ENCODE data around the gene ANGPTL4. TPM values are rescaled to one million over a fixed set of nuclear protein-coding genes. Genes with fewer than 3 reads are reported as not detected.

ANGPTL4 gene
- total and polyA plus RNA-seq, 9 of the 15 experiments (the other 6 are each of a cell fraction or from before 2014, with no cell fraction given): 0.05 to 0.77 (median 0.22) TPM; not detected in 4

DNA sequence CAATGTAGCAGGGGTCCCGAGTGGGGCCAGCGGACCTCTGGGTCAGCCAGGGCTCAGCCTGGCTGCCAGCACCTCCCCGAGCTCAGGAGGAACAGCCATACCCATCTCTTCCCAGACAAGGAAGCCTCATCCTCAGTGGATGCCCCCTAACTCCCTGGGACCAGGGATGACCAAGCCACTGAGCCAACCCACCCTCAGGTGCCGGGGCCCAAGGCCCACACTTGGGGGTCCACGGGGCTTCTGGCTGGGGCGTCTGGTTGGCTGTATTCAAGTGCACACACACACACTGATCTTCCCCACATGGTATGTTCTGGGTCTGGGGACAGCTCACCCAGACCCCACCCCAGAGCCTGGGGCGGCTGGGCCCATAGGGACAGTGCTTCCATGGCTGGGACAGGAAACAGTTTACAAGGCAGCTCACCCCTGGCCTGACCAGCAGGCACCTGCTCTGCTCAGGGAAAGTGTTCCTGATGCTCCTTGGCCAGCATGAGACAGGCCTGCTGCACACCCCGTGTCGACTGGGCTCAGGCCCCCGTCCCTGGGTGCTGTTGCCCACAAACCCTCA is 33.9 kb downstream of the ANGPTL4 start:
- WGBS (ENCODE audit: insufficient coverage, low coverage, missing lambda C conversion rate): 83% methylated on average over 9 of the region's 10 CpGs
- H3K79me2 ChIP-seq (ENCODE audit: control insufficient read depth, insufficient read depth, low read length): peaks cover 41% of the 10 kb centered on the region

More for the DNA sequence above, 33.9 kb downstream of the ANGPTL4 start:
- intact Hi-C loops (cut with micrococcal nuclease) (no loop called here), in situ Hi-C loops (cut with MboI) (loop anchor here (5.0 kb wide), 1 partner anchor 41 kb away; no protein-coding TSS in a partner anchor)
- BruUV-seq (replicated peaks): no TSS peak
- Histone ChIP-seq H3K36me3 (ENCODE audit: control insufficient read depth, insufficient read depth, low read length) (peaks cover 22% of the 10 kb centered on the region; the same call in 1 of the 3 replicates), H3K4me2 (ENCODE audit: insufficient read depth, low read length) (no peak overlapping the region), H2AFZ (ENCODE audit: low read depth, low read length) (no peak overlapping the region), H3K4me1 (replicated peaks in 1 of 2; ENCODE audit: control insufficient read depth in 2 of 2, insufficient read depth in 2 of 2, low read length in 2 of 2) (peaks cover 12 to 57% of the 10 kb centered on the region in 2 experiments; a peak in 4 of 5 replicates), H3K9ac (ENCODE audit: insufficient read depth in 1 of 2, low read depth in 2 of 2, low read length in 2 of 2) (peak overlapping the region in 1 of 2 experiments; percentile 77; a peak in 2 of 4 replicates), H3K9me3 (replicated peaks; ENCODE audit: control insufficient read depth, insufficient read depth, low read depth, low read length) (no peaks in the 10 kb centered on the region), H4K20me1 (replicated peaks; ENCODE audit: control insufficient read depth, insufficient read depth, low read length) (peaks cover 38% of the 10 kb centered on the region), H3K9me1 (ENCODE audit: control insufficient read depth, insufficient read depth, low read length) (peaks cover 9% of the 10 kb centered on the region), H3K27me3 (ENCODE audit: control insufficient read depth in 2 of 2, insufficient read depth in 2 of 2, low read length in 2 of 2) (no peaks in the 10 kb centered on the region), H3K27ac (ENCODE audit: extremely low read depth, low read depth, low read length) (no peak overlapping the region), H3K4me3 (no peak overlapping the region)
- DNase-seq (ENCODE audit: extremely low read depth in 1 of 4, low spot score in 3 of 4) (no peak), ATAC-seq (no peak), FAIRE-seq (no peak)
- CTCF ChIA-PET (ENCODE audit: low intra/inter-chr PET ratio): interaction anchor here (1.6 kb wide), 1 partner anchor 43 kb away, joined by 4 read pairs; no protein-coding TSS in a partner anchor
- POLR2A ChIA-PET: interaction anchor here (0.9 to 1.3 kb wide), 3 partner anchors 13 to 18 kb away, joined by 3 to 4 read pairs (median 3); partner anchors contain the start of gene MARCHF2
- TF ChIP-seq NCOA1 (IDR thresholded peaks at IDR 0.05; ENCODE audit: low read depth) (no peak), ZNF311 (CRISPR knock-in tag; IDR thresholded peaks at IDR 0.05) (no peak), ETS2 (tag; IDR thresholded peaks at IDR 0.05; ENCODE audit: borderline replicate concordance, poor library complexity, severe bottlenecking) (no peak), FOXA3 (CRISPR knock-in tag; conservative IDR thresholded peaks at IDR 0.05 in 1 of 2, IDR thresholded peaks at IDR 0.05 in 1 of 2) (no peak), KAT2B (IDR thresholded peaks at IDR 0.05; ENCODE audit: low read depth, low read length) (no peak)
- TF ChIP-seq, protein P1, sequence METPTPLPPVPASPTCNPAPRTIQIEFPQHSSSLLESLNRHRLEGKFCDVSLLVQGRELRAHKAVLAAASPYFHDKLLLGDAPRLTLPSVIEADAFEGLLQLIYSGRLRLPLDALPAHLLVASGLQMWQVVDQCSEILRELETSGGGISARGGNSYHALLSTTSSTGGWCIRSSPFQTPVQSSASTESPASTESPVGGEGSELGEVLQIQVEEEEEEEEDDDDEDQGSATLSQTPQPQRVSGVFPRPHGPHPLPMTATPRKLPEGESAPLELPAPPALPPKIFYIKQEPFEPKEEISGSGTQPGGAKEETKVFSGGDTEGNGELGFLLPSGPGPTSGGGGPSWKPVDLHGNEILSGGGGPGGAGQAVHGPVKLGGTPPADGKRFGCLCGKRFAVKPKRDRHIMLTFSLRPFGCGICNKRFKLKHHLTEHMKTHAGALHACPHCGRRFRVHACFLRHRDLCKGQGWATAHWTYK (CRISPR knock-in tag; IDR thresholded peaks at IDR 0.05): no peak
- TF ChIP-seq, protein P2, sequence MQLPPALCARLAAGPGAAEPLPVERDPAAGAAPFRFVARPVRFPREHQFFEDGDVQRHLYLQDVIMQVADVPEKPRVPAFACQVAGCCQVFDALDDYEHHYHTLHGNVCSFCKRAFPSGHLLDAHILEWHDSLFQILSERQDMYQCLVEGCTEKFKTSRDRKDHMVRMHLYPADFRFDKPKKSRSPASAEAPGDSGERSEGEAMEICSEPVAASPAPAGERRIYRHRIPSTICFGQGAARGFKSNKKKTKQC (CRISPR knock-in tag; IDR thresholded peaks at IDR 0.05): no peak
